ENCODE results near the gene ALKBH6.

GRCh38 chr19:36009633-36010379, 4.2 kb downstream of the ALKBH6 start:
- TF ChIP-seq CTCF (IDR thresholded peaks at IDR 0.05), result no peak
- no peak for TF ChIP-seq EZH2 (IDR thresholded peaks at IDR 0.05)
- TF ChIP-seq EZH2phosphoT487 (IDR thresholded peaks at IDR 0.05), result no peak

Measured in neural progenitor cell (in vitro differentiated cells).